Adrenal gland (tissue), 5 donors: ENCODE results near the gene DSTN.
A peak's percentile ranks its signal among the peaks of the same experiment; 100 is the strongest.

Experiments used
- CTCF ChIP-seq, 6 experiments: fragments of 450-650 bp in 4 of 6; fragments of 200-600 bp in 2 of 6; sonication (generic) in 1 of 6; IDR thresholded peaks; 1 replicate in 5 of 6; 2 replicates in 1 of 6; pipeline versions ENCODE4 v1.5.1 to v1.8.0; 2016 to 2021; ENCODE audit warnings: antibody characterized with exemption in 6 of 6, mild to moderate bottlenecking in 2 of 6, moderate library complexity in 1 of 6
- POLR2A ChIP-seq, 2 donors: fragments of 450-650 bp; IDR thresholded peaks; one replicate each; pipeline ENCODE4 v1.6.1; 2017; ENCODE audit warnings: antibody characterized with exemption in 2 of 2, mild to moderate bottlenecking in 2 of 2, moderate library complexity in 1 of 2
- donor health status: DM: no; HTN: no; CAD: no.

GRCh38 chr20:17636523-17637412 lies 66.9 kb downstream of the DSTN start:
- TF ChIP-seq CTCF (IDR thresholded peaks at IDR 0.05), result peak in 1 of 6 experiments; percentile 8
- TF ChIP-seq POLR2A (IDR thresholded peaks at IDR 0.05), result no peak
